Measurements from ENCODE around the gene TSPOAP1. TPM values are rescaled to one million over a fixed set of nuclear protein-coding genes. Genes with fewer than 3 reads are reported as not detected.

The TSPOAP1 gene
- total RNA-seq, 4 donors from 2014 or later: 11.4 to 16.3 (median 13.0) TPM

- no peak within 1 kb of the TSS for H3K27ac ChIP-seq
- H3K4me3 ChIP-seq: no peak within 1 kb of the TSS
- H3K27me3 ChIP-seq: peaks cover 0 to 46% of the 10 kb centered on the region in 2 donors
- peaks cover 0 to 12% (median 0%) of the 10 kb centered on the region in 4 donors for H3K4me1 ChIP-seq
- no peaks in the 10 kb centered on the region for H3K9me3 ChIP-seq
- WGBS, 2 donors: 85 to 91% methylated on average over 5 of the region's 5 CpGs
- H3K36me3 ChIP-seq: no peaks in the 10 kb centered on the region
- no peak for DNase-seq (ENCODE audit: low spot score in 2 of 2)
- TF ChIP-seq POLR2A (IDR thresholded peaks at IDR 0.05): no peak
- TF ChIP-seq CTCF (IDR thresholded peaks at IDR 0.05): no peak
- TF ChIP-seq EP300 (IDR thresholded peaks at IDR 0.05): no peak
These were observed 47.9 kb downstream of the TSPOAP1 start, which contains the start of gene MPO for GRCh38 chr17:58280480-58281217. Gene MPO, minus strand, starts transcription at chr17:58280935. Its CDS starts 177 bp downstream, at chr17:58280758.

GRCh38 chr17:58279736-58280479 is 48.7 kb downstream of the TSPOAP1 start:
- no peak for DNase-seq (ENCODE audit: low spot score in 2 of 2)
- H3K9me3 ChIP-seq: no peaks in the 10 kb centered on the region
- no peaks in the 10 kb centered on the region for H3K36me3 ChIP-seq
- H3K4me1 ChIP-seq: peaks cover 0 to 12% (median 0%) of the 10 kb centered on the region in 4 donors
- no peak overlapping the region for H3K27ac ChIP-seq
- WGBS, 2 donors: 71 to 72% methylated on average over 13 to 16 of the region's 16 CpGs
- no peak for TF ChIP-seq POLR2A (IDR thresholded peaks at IDR 0.05)
- no peak for TF ChIP-seq CTCF (IDR thresholded peaks at IDR 0.05)
- no peak for TF ChIP-seq EP300 (IDR thresholded peaks at IDR 0.05)
- peaks cover 0 to 46% of the 10 kb centered on the region in 2 donors for H3K27me3 ChIP-seq
- no peak overlapping the region for H3K4me3 ChIP-seq

DNA sequence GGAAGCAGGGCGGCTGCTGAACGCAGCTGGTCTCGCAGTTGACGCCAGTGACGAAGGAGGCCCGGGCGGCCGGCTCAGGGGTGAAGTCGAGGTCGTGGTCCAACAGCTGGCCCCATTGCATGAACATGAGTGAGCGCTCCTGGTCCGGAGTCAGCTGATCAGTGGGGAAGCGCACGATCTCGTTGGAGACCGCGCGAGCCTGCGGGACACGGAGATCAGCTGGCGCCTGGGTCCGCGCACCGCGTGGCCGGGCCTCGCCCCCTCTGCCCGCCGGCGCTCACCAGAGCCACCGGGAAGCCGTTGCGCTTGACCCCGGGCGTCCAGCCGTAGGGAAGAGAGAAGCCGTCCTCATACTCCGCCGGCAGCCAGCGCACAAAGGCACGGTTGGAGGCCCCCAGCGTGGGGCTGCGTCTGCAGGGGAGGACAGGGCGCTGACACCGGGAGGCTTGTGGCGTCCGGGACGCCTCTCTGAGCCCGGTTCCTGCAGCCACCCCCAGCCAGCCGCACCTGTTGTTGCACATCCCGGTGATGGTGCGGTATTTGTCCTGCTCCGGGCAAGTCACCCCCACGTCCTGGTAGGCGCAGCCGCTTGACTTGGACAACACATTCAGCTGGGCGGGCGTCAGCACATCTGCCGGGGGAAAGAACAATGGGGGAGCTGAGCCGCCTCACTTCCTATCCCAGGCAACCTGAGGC is 49.4 kb downstream of the TSPOAP1 start:
- peaks cover 0 to 12% (median 0%) of the 10 kb centered on the region in 4 donors for H3K4me1 ChIP-seq
- no peak for TF ChIP-seq POLR2A (IDR thresholded peaks at IDR 0.05)
- TF ChIP-seq EP300 (IDR thresholded peaks at IDR 0.05): no peak
- TF ChIP-seq CTCF (IDR thresholded peaks at IDR 0.05): no peak
- no peak for DNase-seq (ENCODE audit: low spot score in 2 of 2)
- peaks cover 0 to 40% of the 10 kb centered on the region in 2 donors for H3K27me3 ChIP-seq
- peak overlapping the region in 1 of 4 donors; percentile 28 for H3K4me3 ChIP-seq
- H3K9me3 ChIP-seq: no peaks in the 10 kb centered on the region
- H3K36me3 ChIP-seq: no peaks in the 10 kb centered on the region
- no peak overlapping the region for H3K27ac ChIP-seq
- WGBS, 2 donors: 26 to 29% methylated on average over 45 to 52 of the region's 60 CpGs

- WGBS, 2 donors: 20 to 32% methylated on average over 2 to 5 of the region's 5 CpGs
- Histone ChIP-seq H3K36me3 (no peaks in the 10 kb centered on the region), H3K4me1 (peaks cover 0 to 12% (median 0%) of the 10 kb centered on the region in 4 donors), H3K9me3 (no peaks in the 10 kb centered on the region), H3K27me3 (peaks cover 0 to 35% of the 10 kb centered on the region in 2 donors), H3K27ac (no peak overlapping the region), H3K4me3 (peak overlapping the region in 1 of 4 donors; percentile 28)
- DNase-seq (ENCODE audit: low spot score in 2 of 2): no peak
- TF ChIP-seq EP300 (IDR thresholded peaks at IDR 0.05): no peak
- no peak for TF ChIP-seq CTCF (IDR thresholded peaks at IDR 0.05)
- TF ChIP-seq POLR2A (IDR thresholded peaks at IDR 0.05): no peak
These were observed 50.0 kb downstream of the TSPOAP1 start for GRCh38 chr17:58278661-58279015.

Measured in tibial nerve (tissue), 4 donors.